Pancreas (tissue), 10 donors: ENCODE measurements around the gene CREB3. TPM values are rescaled to one million over a fixed set of nuclear protein-coding genes. Genes with fewer than 3 reads are reported as not detected.
A peak's percentile ranks its signal among the peaks of the same experiment; 100 is the strongest.

Source experiments
- ATAC-seq, 4 donors: fragments of 200-7000 bp; cut with Tn5 transposase; one replicate each; pipeline versions ENCODE4 v1.8.0 to v1.9.1; 2020; ENCODE audit warnings: mild to moderate bottlenecking in 4 of 4, moderate library complexity in 4 of 4
- DNase-seq, 6 donors: peaks; one replicate each; pipeline ENCODE4 v3.0.0-alpha.2; 2020
- FAIRE-seq: peaks from 2 replicates; lab custom pipeline; 2012; peaks lifted over from hg19 to GRCh38; lab: Jason Lieb, UNC
- H3K27ac ChIP-seq, 4 donors: fragments of 200-600 bp; sonication (generic); 1 replicate in 3 of 4; 2 replicates in 1 of 4; pipeline versions ENCODE4 v1.5.0 to v1.8.0; 2020
- H3K27me3 ChIP-seq, 4 donors: fragments of 200-600 bp; one replicate each; pipeline ENCODE4 v1.8.0; 2021
- H3K36me3 ChIP-seq, 3 donors: fragments of 200-600 bp; sonication (generic) in 1 of 3; one replicate each; pipeline versions ENCODE4 v1.5.0 to v1.8.0; 2020 to 2021
- H3K4me1 ChIP-seq, 3 donors: fragments of 200-600 bp; one replicate each; pipeline ENCODE4 v1.8.0; 2021
- H3K4me3 ChIP-seq, 4 donors: fragments of 200-600 bp; sonication (generic) in 2 of 4; one replicate each; pipeline versions ENCODE4 v1.5.0 to v1.8.0; 2020 to 2021
- H3K9me3 ChIP-seq, 4 donors: fragments of 200-600 bp; one replicate each; pipeline ENCODE4 v1.8.0; 2021
- WGBS, 2 donors: extraction: QIAGEN DNeasy Blood & Tissue Kit; methylation state at CpG; one replicate each; pipeline ENCODE4 v1.1.7; 2013; 5-methylcytosine and 5-hydroxymethylcytosine counted together
- intact Hi-C, 3 donors: fragments of 100-400 bp; cut with DNase I; formaldehyde crosslinking; loops; one replicate each; pipeline versions ENCODE4 v1.11.1 to v1.14.2; 2022
- polyA plus RNA-seq, 2 donors: library from polyadenylated mRNA; stranded (reverse); fragments of 200-250 nt; gene quantifications; one replicate each; pipeline ENCODE4 v1.2.3, GENCODE V29; 2013
- total RNA-seq, 6 donors: library from RNA; stranded (reverse); fragmentation: NEBNext Ultra II Directional in 4 of 6; extraction: Animal tissue kit (Norgen Biotek cat#: 25700) in 4 of 6; gene quantifications; one replicate each; pipeline versions ENCODE4 v1.2.1 to v1.2.4, GENCODE V29; 2021 to 2023
- TF ChIP-seq, protein P1 (sequence below), 4 donors: fragments of 200-600 bp; sonication (generic) in 3 of 4; IDR thresholded peaks; one replicate each; pipeline versions ENCODE4 v1.5.0 to v1.8.0; 2021; ENCODE audit warnings: antibody characterized with exemption in 4 of 4
- donor health status: healthy with polysubstance abuse.
- donor health status: DM: no; HTN: no; CAD: no; lungs with moderate emphysema.
- donor health status: DM: no; HTN: no; CAD: no.
- donor health status: control.
- donor health status: control.
- donor health status: Bipolar disorder and iron deficiency.
- donor health status: DM: yes; HTN: yes; CAD: no.
- donor health status: DM: no; HTN: no; CAD: no.
- donor health status: DM: no; HTN: no; CAD: no.
- donor health status: DM: yes; HTN: yes; CAD: no.

CREB3 gene
- total and polyA plus RNA-seq, 8 donors: 15.7 to 29.6 (median 20.5) TPM

DNA sequence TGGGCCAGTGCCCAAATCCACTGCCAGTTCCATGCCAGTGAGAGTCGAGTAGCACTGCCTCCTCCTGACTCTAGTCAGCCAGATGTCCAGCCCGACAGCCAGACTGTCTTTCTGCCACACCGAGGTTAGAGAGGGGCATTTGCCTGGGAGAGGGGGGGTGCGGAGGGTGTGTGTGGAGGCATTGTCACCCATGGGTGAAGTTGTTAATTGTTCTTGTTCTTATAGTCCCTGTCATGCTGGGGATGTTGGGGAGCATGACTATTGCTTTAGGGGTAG is 17.7 kb downstream of the CREB3 start:
- TF ChIP-seq, protein P1, sequence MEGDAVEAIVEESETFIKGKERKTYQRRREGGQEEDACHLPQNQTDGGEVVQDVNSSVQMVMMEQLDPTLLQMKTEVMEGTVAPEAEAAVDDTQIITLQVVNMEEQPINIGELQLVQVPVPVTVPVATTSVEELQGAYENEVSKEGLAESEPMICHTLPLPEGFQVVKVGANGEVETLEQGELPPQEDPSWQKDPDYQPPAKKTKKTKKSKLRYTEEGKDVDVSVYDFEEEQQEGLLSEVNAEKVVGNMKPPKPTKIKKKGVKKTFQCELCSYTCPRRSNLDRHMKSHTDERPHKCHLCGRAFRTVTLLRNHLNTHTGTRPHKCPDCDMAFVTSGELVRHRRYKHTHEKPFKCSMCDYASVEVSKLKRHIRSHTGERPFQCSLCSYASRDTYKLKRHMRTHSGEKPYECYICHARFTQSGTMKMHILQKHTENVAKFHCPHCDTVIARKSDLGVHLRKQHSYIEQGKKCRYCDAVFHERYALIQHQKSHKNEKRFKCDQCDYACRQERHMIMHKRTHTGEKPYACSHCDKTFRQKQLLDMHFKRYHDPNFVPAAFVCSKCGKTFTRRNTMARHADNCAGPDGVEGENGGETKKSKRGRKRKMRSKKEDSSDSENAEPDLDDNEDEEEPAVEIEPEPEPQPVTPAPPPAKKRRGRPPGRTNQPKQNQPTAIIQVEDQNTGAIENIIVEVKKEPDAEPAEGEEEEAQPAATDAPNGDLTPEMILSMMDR (IDR thresholded peaks at IDR 0.05): no peak
- ATAC-seq: no peak
- WGBS, 2 donors: 44 to 45% methylated on average over 4 of the region's 4 CpGs
- FAIRE-seq: no peak
- peaks cover 7 to 17% (median 15%) of the 10 kb centered on the region in 3 donors for H3K4me1 ChIP-seq
- no peak for DNase-seq
- H3K27ac ChIP-seq: peak overlapping the region in 3 of 4 donors; percentile 75 to 78 (median 78)
- H3K27me3 ChIP-seq: no peaks in the 10 kb centered on the region
- intact Hi-C loops: loop anchor here in 1 of 3 donors (10.0 kb wide), 1 partner anchor 65 kb away; the partner anchor contains the start of genes HINT2 and SPAG8
- no peaks in the 10 kb centered on the region for H3K9me3 ChIP-seq
- H3K36me3 ChIP-seq: peaks cover 3 to 29% (median 10%) of the 10 kb centered on the region in 3 donors
- peak overlapping the region in 3 of 4 donors; percentile 68 to 89 (median 68) for H3K4me3 ChIP-seq

DNA sequence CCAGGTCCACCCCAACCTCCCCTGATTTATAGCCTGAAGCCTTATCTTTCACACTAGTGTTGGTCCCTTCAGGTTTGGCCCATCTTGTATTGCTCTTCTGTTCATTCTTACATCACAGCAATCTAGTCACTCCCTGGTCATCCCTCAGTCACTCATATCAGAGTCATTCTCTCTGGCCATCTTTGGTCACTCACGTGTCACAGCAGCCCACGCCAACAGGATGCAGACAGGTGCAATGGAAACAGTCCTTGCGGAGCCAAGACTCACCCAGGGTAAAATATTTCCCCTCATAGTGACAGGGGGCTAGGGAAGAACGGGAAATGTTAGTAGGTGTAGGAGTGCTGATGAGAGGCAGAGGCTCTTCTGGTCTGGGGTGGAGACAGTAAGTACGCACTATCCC is 21.0 kb downstream of the CREB3 start:
- H3K9me3 ChIP-seq: no peaks in the 10 kb centered on the region
- DNase-seq (no peak), FAIRE-seq (no peak), ATAC-seq (no peak)
- no peak overlapping the region for H3K27ac ChIP-seq
- H3K36me3 ChIP-seq: peaks cover 3 to 29% (median 10%) of the 10 kb centered on the region in 3 donors
- peaks cover 8 to 16% (median 9%) of the 10 kb centered on the region in 3 donors for H3K4me1 ChIP-seq
- TF ChIP-seq, protein P1 (IDR thresholded peaks at IDR 0.05): no peak
- intact Hi-C loops: loop anchor here in 1 of 3 donors (10.0 kb wide), 1 partner anchor 61 kb away; the partner anchor contains the start of genes HINT2 and SPAG8
- 86 to 90% methylated on average over 5 of the region's 5 CpGs for WGBS, 2 donors
- H3K27me3 ChIP-seq: no peaks in the 10 kb centered on the region
- no peak overlapping the region for H3K4me3 ChIP-seq

DNA sequence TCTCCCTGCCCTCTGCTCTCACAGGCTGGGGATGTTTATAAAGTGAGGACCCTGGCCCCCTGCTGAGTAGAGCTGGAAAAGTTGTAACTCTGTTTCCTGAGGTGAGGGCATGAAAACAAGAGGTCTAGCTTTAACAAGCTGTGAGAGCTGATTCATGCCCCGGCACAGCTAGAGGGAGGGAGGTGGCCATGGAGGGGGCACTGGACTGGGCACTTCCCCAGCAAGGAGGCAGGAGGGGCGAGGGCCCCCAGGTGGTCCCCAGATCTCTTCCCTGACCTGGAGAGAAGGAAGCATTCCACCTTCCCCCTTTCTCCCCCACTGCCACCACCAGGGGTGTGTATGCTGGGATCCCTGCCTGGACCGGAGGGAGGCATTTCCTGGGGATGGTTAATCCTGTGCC is 21.8 kb downstream of the CREB3 start, which contains the start of gene MSMP:
Gene MSMP, minus strand, starts transcription at position 13 of the 400 bp plus-strand sequence. CDS start 147 bp downstream, outside the sequence.
- 49 to 54% methylated on average over 3 of the region's 3 CpGs for WGBS, 2 donors
- H3K9me3 ChIP-seq: no peaks in the 10 kb centered on the region
- TF ChIP-seq, protein P1 (IDR thresholded peaks at IDR 0.05): no peak
- H3K36me3 ChIP-seq: peaks cover 3 to 29% (median 10%) of the 10 kb centered on the region in 3 donors
- H3K4me1 ChIP-seq: peaks cover 8 to 16% (median 15%) of the 10 kb centered on the region in 3 donors
- no peak for DNase-seq
- no peak for FAIRE-seq
- H3K4me3 ChIP-seq: no peak within 1 kb of the TSS
- ATAC-seq: no peak
- intact Hi-C loops: loop anchor here in 1 of 3 donors (10.0 kb wide), 1 partner anchor 61 kb away; the partner anchor contains the start of genes HINT2 and SPAG8
- no peak within 1 kb of the TSS for H3K27ac ChIP-seq
- H3K27me3 ChIP-seq: no peaks in the 10 kb centered on the region

DNA sequence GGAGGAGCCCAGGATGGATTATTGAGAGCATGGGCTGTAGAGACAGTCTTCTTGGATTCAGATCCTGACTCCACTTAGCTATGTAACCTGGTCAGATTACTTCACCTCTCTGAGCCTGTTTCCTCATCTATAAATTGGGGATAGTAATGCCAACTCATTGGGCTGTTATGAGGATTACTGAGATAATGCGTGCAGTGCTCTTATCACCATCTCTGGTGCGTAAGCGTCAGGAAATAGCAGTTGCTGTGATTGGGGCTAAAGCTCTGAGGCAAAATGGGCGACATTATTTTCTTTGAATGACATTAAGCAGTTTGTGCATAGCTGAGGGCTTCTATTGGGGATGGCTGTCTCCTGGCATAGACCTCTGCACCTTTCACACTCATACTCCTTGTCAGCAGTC is 22.6 kb downstream of the CREB3 start:
- H3K27ac ChIP-seq: no peak overlapping the region
- TF ChIP-seq, protein P1 (IDR thresholded peaks at IDR 0.05): no peak
- 84 to 94% methylated on average over 4 of the region's 4 CpGs for WGBS, 2 donors
- H3K9me3 ChIP-seq: no peaks in the 10 kb centered on the region
- FAIRE-seq (no peak), DNase-seq (no peak), ATAC-seq (no peak)
- no peak overlapping the region for H3K4me3 ChIP-seq
- H3K4me1 ChIP-seq: peaks cover 8 to 15% (median 14%) of the 10 kb centered on the region in 3 donors
- intact Hi-C loops: loop anchor here in 1 of 3 donors (10.0 kb wide), 1 partner anchor 60 kb away; the partner anchor contains the start of genes HINT2 and SPAG8
- no peaks in the 10 kb centered on the region for H3K27me3 ChIP-seq
- H3K36me3 ChIP-seq: peaks cover 3 to 29% (median 10%) of the 10 kb centered on the region in 3 donors
